Measurements from ENCODE around the gene CFAP99. TPM values are rescaled to one million over a fixed set of nuclear protein-coding genes. Genes with fewer than 3 reads are reported as not detected.
"Not testable (repeated sequence)": the region's sequence is repeated elsewhere in the genome, so short reads cannot be mapped to it uniquely, and the experiment has no call there.

The CFAP99 gene
- total RNA-seq, 1 experiment from 2014 or later = 0.42 TPM

GRCh38 chr4:2446656-2447564 is 28.2 kb downstream of the CFAP99 start:
- DNase-seq (ENCODE audit: low read depth) = no peak

GRCh38 chr4:2448589-2448988 is 29.8 kb downstream of the CFAP99 start:
- DNase-seq (ENCODE audit: low read depth) = no peak

GRCh38 chr4:2449051-2449450 is 30.3 kb downstream of the CFAP99 start:
- DNase-seq (ENCODE audit: low read depth) = no peak

- DNase-seq (ENCODE audit: low read depth) = no peak
Observed at GRCh38 chr4:2449511-2450392, 31.0 kb downstream of the CFAP99 start.

GRCh38 chr4:2450394-2451035 is 31.8 kb downstream of the CFAP99 start:
- no peak for DNase-seq (ENCODE audit: low read depth)

GRCh38 chr4:2451036-2451520 is 32.3 kb downstream of the CFAP99 start:
- no peak for DNase-seq (ENCODE audit: low read depth)

- no peak for DNase-seq (ENCODE audit: low read depth)
Observed at GRCh38 chr4:2451821-2452785, 33.3 kb downstream of the CFAP99 start.

GRCh38 chr4:2457481-2458295 is 38.9 kb downstream of the CFAP99 start:
- DNase-seq (ENCODE audit: low read depth) = no peak

GRCh38 chr4:2458546-2459491 is 40.1 kb downstream of the CFAP99 start:
- no peak for DNase-seq (ENCODE audit: low read depth)

- no peak for DNase-seq (ENCODE audit: low read depth)
Observed at GRCh38 chr4:2459589-2460349, 41.0 kb downstream of the CFAP99 start.

GRCh38 chr4:2461246-2461960 is 42.6 kb downstream of the CFAP99 start:
- no peak for DNase-seq (ENCODE audit: low read depth)

GRCh38 chr4:2462218-2462991 is 43.6 kb downstream of the CFAP99 start:
- DNase-seq (ENCODE audit: low read depth) = peak; percentile 60

- no peak for DNase-seq (ENCODE audit: low read depth)
Observed at GRCh38 chr4:2462992-2463762, 44.4 kb downstream of the CFAP99 start.

GRCh38 chr4:2465032-2465431 is 46.3 kb downstream of the CFAP99 start:
- no peak for DNase-seq (ENCODE audit: low read depth)

GRCh38 chr4:2465544-2465943 is 46.8 kb downstream of the CFAP99 start:
- DNase-seq (ENCODE audit: low read depth) = not testable (repeated sequence)
